GM21717 (cell line): ENCODE data around the gene SPTBN5.

ENCODE experiments used
- ATAC-seq: cut with Tn5 transposase; IDR thresholded peaks from one replicate; pipeline ENCODE4 v1.9.1; 2021; ENCODE audit warnings: mild to moderate bottlenecking, moderate library complexity; ENCODE audit not compliant: unreplicated experiment

The SPTBN5 gene

DNA sequence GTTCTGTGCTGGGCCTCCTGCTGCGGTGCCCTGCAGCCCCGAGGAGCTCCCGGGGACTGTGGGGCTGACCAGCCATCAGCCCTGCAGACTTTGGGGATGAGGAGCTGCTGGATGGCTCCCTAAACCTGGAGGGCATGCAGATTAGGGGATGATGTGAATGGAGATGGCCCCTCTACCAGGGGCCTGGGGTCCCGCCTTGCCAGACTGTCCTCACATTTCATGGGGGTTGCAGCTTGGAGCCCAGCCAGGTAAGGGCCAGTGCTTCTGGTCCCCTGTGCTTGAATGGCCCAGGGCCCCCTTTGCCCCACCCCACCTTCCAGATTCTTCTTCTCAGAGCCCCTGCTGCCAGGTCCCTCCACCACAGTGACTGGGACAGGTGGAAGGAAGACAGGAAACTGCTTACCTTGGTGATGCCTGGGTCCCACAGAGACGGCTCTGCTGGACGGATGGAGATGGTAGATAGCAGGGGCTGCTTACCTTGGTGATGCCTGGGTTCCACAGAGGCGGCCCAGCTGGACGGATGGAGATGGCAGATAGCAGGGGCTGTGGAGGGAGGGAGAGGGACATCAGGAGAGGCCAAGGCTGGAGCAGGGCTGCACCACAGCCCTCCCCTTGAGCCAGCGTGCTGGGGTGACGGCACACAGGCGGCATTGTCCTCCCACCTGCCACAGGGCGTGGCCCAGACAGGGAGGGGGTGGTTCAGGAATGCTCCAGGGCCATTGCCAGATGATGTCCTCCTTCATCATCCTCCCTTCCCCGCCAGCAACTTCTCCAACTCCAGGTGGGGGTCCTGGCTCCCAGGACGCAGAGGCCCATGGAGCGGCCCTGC is at the start of gene SPTBN5:
TSS of gene SPTBN5 (minus strand) at position 632 of the 829 bp plus-strand sequence. CDS start at position 76, 556 bp downstream.
- ATAC-seq: no peak

GRCh38 chr15:41942886-41943285 is 49.0 kb upstream of the SPTBN5 start:
- no peak for ATAC-seq

DNA sequence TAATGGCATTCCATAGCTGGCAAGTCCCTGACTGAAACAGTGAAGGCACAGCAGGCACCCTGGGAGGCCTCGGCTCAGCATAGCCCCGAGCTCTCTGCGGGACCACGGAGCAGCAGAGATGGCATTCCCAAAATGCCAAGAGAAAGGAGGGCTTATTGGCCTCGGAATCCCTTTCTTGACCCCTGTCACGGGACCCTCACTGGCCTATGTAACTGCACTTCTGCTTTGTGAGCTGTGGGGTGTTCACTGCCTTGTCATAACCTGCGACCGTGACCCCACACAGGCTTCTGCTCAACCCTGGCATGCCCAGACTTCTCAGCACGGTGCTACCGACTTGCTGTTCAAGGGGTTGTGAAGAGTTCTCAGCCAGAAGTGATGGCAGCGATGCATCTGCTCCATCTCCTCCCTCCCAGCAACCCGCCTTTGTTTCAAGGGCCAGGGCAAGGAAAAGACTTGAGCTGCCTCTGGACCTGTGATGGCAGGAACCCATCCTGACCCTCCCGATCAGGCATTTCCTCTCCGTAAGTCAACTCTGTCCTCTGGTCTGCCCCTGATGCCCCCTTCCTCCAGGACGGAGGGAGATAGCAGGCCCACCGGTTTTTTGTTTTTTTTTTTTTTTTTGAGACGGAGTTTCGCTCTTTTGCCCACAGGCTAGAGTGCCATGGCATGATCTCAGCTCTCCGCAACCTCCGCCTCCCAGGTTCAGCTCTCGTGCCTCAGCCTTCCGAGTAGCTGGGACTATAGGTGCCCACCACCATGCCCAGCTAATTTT is 48.0 kb upstream of the SPTBN5 start:
- ATAC-seq: no peak

DNA sequence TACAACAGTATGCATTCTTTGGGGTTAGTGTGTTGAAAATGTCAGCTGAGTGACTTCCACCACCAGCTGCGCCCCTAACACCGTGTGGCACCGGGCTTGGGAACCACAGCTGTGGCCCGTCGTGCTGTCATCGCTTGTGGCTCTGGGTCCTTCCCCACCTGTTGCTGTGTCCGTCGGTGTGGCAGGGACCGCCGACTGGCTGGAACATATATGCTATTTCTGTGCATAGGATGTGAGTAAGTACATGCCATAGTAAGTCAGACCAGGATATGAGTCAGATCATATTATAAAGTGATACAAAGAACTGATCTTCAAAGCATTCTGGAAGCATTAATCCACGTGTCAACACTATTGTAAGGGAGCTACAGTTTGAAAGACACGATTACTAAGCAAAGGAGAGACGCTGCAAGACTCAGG is 46.6 kb upstream of the SPTBN5 start:
- ATAC-seq: no peak

DNA sequence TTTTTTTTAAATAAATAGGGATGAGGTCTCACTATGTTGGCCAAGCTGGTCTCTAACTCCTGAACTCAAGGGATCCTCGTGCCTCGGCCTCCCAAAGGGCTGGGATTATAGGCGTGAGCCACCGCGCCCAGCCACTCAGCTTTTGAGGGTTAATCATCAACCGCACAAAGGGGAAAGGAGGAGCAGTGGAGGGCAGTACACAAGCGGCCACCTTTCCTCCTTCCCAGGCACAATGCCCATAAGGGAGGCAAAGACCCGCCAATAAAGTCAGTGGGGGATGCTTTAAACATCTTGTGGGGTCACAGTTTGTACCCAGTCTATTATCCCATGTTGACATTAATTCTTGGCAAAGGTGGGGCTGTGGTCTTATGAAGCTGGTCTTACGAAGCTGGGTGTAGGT is 46.1 kb upstream of the SPTBN5 start:
- ATAC-seq: no peak

GRCh38 chr15:41937568-41937923 is 43.7 kb upstream of the SPTBN5 start:
- no peak for ATAC-seq

DNA sequence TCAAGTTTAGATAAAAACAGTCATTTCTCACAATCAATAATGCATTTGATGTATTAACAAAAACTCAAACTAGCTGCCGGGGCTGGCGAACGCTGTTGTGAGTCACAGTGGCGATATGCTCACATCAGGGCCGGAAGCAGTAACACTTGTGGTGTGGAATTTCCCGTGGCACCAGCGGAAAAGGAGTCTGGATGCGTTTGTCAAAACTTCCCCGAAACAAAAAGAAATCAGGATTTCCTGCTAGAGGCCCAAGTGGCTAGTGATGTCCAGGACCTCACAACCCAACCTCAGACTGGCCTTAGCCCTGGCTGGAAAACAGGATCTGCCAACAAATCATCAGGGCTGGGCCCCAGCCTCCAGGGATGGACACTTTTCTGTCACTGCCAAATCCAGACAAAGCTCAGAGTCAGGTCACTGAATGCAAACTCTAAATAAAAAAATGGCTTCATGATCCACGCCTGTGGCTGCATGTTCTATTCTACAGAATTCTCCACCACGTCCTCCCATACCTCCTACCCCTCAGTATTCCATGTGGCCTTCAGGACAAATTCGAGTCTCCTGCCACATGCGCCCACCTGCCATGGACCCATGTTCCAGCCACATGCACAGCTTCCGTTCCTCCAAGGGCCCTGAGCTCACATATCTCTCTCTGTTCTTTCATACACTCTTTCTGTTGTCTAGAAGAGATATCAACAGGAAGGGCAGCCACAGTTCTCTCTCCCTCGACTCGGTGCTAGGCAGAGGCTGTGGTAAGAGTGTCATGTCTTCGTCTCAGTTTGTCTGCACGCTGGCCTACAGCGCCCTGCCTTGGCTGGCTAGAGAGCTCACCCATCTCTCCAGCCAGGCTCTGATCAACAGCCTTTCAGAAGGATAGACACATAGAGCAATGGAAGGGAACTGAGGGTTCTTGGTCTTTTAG is 43.1 kb upstream of the SPTBN5 start:
- no peak for ATAC-seq

DNA sequence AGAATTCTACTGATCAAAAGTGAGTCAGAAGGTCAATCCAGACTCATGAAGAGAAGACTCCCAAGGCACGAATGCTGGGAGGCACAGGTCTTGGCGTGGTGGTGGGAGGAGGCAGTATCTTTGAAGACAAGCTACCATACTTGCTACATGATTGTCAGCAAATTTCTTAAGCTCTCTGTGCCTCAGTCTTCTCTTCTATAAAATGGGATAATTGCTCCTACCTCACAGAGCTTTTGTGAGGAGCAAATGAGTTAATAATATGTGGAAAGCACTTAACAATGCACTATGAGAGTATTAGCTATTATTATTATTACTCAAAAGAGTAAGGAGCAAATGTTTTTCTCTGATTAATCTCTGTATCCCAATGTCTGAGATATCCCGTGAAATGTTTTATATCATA is 42.3 kb upstream of the SPTBN5 start:
- ATAC-seq: no peak

GRCh38 chr15:41935566-41936020 is 41.7 kb upstream of the SPTBN5 start:
- ATAC-seq: no peak

GRCh38 chr15:41934843-41935242 is 41.0 kb upstream of the SPTBN5 start:
- no peak for ATAC-seq

GRCh38 chr15:41933771-41934170 is 39.9 kb upstream of the SPTBN5 start:
- ATAC-seq: no peak

- ATAC-seq: no peak
These were observed 39.5 kb upstream of the SPTBN5 start for GRCh38 chr15:41933326-41933725.

DNA sequence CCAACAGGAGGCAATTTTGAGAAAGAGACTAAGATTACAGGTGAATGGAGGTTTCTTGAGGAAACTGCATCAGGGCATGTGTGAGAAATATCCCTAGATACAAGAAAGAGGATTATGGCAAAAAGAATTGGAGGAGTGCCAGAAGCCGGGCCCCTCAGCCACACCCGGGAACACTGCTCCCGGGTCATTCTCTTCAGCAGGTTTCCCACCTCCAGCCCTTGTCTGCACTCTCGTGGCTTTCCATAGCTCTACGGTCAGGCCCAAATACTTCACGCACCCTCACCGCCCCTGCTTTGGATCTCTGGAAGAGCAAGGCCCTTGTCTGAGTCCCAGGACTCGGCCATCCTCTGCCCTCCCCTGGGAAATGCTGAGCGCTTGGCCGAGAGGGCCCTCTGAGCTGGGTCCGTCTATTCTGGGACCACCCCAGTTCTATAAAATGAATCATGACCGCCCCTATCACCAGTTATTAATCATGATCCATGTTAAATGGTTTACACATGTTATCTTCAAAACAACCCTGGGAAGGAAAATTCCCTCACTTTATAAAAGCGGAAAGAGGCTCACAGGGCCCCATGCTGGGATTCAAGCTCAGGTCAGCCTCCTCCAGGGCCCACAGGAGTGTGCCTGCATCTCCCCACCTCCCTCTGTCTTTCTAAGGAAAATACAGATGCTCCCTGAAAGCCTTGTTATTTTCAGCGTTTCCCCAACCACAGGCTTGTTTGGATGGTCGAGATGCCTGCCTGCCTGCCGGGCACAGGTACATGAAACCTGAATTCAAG is 38.8 kb upstream of the SPTBN5 start:
- ATAC-seq: no peak

- ATAC-seq: no peak
These were observed 38.2 kb upstream of the SPTBN5 start for GRCh38 chr15:41932101-41932500.

- ATAC-seq: no peak
These were observed 37.0 kb upstream of the SPTBN5 start for GRCh38 chr15:41930867-41931222.

DNA sequence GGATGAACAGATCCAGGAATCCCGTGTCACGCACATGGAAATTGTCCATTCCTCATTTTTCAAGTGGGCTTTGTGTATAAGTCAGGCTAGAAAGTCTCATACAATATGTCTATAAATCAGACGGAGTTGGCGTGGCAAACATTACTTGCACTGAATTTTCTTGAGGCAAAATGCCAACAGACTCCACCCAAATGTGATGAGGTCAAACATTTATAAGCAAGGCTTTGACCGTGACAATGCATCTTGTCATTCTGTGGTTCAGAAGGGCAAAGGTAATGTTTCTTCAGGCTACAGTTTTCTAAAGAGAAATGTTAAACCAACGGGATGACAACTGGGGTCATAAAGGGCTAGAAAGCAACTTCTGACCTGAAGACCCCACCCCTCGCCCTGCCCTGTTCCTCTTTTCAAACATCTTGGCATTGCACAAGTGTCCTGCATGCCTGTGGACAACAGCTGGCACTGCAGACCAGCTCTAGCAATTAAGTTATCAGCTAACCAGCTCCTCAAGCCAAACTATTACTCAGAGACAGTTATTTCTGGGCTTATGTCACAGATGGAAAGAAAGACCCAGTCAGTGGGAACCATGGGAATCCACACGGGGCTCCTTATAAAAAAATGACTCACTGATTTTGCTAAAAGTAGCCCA is 36.5 kb upstream of the SPTBN5 start:
- no peak for ATAC-seq

GRCh38 chr15:41928637-41929620 is 35.1 kb upstream of the SPTBN5 start:
- peak; percentile 53 for ATAC-seq

DNA sequence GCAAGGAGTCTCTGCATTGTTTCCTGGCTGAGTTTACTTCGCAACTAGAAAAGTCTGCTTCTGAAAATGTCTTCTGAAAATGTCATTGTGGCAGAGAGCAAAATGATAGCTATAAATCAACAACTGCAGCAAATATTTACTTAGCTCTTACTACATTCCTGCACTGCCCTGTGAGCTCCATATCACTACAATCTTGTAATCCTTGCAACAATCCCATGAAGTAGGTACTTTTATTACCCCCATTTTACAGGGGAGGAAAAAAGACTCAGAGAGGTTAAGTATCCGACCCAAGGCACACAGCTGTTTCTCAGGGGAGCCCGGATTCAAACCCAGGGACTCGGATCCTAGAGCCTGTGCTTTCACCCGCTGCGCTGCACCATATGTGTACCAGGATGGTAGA is 34.2 kb upstream of the SPTBN5 start:
- no peak for ATAC-seq

- ATAC-seq: no peak
These were observed 33.7 kb upstream of the SPTBN5 start for GRCh38 chr15:41927536-41927935.
